HEK293 (cell line): ENCODE measurements around the gene PSPH.
"Not testable (repeated sequence)": the region's sequence is repeated elsewhere in the genome, so short reads cannot be mapped to it uniquely, and the experiment has no call there.

Source experiments
- CTCF ChIA-PET: fragments of 350-600 bp; formaldehyde crosslinking; extraction: SDS; loops from one replicate; lab custom pipeline; 2021; ENCODE audit warnings: antibody characterized with exemption; lab: Yijun Ruan, JAX
- POLR2A ChIA-PET: fragments of 300-600 bp; formaldehyde crosslinking; extraction: SDS; loops from one replicate; lab custom pipeline; 2020; ENCODE audit warnings: antibody characterized with exemption, inconsistent platforms; lab: Yijun Ruan, JAX
- H3K27ac ChIP-seq: fragments of 200-500 bp; sonication (Bioruptor generic); 2 replicates; pipeline ENCODE4 v1.5.1; 2014; ENCODE audit warnings: low read depth, low read length, control low read depth, inconsistent platforms; ENCODE audit errors: extremely low read depth
- H3K36me3 ChIP-seq, 2 experiments: fragments of 200-500 bp in 1 of 2; sonication (Bioruptor generic) in 1 of 2; 1 replicate in 1 of 2; 2 replicates in 1 of 2; pipeline ENCODE4 v1.5.1; 2014 to 2017; ENCODE audit warnings: inconsistent platforms in 2 of 2, low read length in 2 of 2; ENCODE audit not compliant: control insufficient read depth in 2 of 2, insufficient read depth in 1 of 2
- H3K4me1 ChIP-seq: fragments of 200-500 bp; sonication (Bioruptor generic); 2 replicates; pipeline ENCODE4 v1.5.1; 2014; ENCODE audit warnings: mild to moderate bottlenecking, low read length, inconsistent platforms; ENCODE audit not compliant: control insufficient read depth, insufficient read depth
- H3K4me3 ChIP-seq: 2 replicates; pipeline ENCODE4 v1.5.1; 2011; ENCODE audit warnings: low read depth, mild to moderate bottlenecking, control low read depth, low read length, moderate library complexity
- H3K9me3 ChIP-seq: fragments of 200-500 bp; sonication (Bioruptor generic); 2 replicates; pipeline ENCODE4 v1.5.1; 2014; ENCODE audit warnings: low read depth, low read length, inconsistent platforms; ENCODE audit not compliant: control insufficient read depth, insufficient read depth
- RBAK ChIP-seq: fragments of 450-650 bp; formaldehyde crosslinking; IDR thresholded peaks from 2 replicates; pipeline ENCODE4 v1.5.1; 2016; ENCODE audit warnings: missing biosample characterization, missing genetic modification characterization
- TRIM28 ChIP-seq: IDR thresholded peaks from 2 replicates; pipeline ENCODE4 v1.6.1; 2011; ENCODE audit warnings: low read length, control low read depth, borderline replicate concordance
- ZNF16 ChIP-seq: fragments of 450-650 bp; formaldehyde crosslinking; IDR thresholded peaks from 2 replicates; pipeline ENCODE4 v1.5.1; 2016; ENCODE audit warnings: low read depth, missing biosample characterization, missing genetic modification characterization
- ZNF248 ChIP-seq: fragments of 450-650 bp; formaldehyde crosslinking; IDR thresholded peaks from 2 replicates; pipeline ENCODE4 v1.5.1; 2017; ENCODE audit warnings: missing biosample characterization, missing genetic modification characterization
- ZNF335 ChIP-seq: fragments of 450-650 bp; formaldehyde crosslinking; conservative IDR thresholded peaks from 2 replicates; pipeline ENCODE4 v1.5.1; 2016; ENCODE audit warnings: missing biosample characterization, missing genetic modification characterization
- ZNF391 ChIP-seq: fragments of 450-650 bp; formaldehyde crosslinking; IDR thresholded peaks from 2 replicates; pipeline ENCODE4 v1.5.1; 2016; ENCODE audit warnings: low read depth, missing biosample characterization, missing genetic modification characterization, borderline replicate concordance
- ZNF423 ChIP-seq: fragments of 450-650 bp; formaldehyde crosslinking; IDR thresholded peaks from 2 replicates; pipeline ENCODE4 v1.5.1; 2016; ENCODE audit warnings: missing biosample characterization, missing genetic modification characterization
- ZNF626 ChIP-seq: fragments of 450-650 bp; sonication (Bioruptor Pico); formaldehyde crosslinking; IDR thresholded peaks from 2 replicates; pipeline ENCODE4 v1.5.1; 2018; ENCODE audit warnings: missing biosample characterization, missing genetic modification characterization, inconsistent platforms
- ZNF76 ChIP-seq: fragments of 450-650 bp; formaldehyde crosslinking; IDR thresholded peaks from 2 replicates; pipeline ENCODE4; 2016; ENCODE audit warnings: low read depth, missing biosample characterization, missing genetic modification characterization, borderline replicate concordance
- TF ChIP-seq, protein P1 (sequence below): fragments of 450-650 bp; formaldehyde crosslinking; IDR thresholded peaks from 2 replicates; pipeline ENCODE4 v1.5.1; 2016; ENCODE audit warnings: missing biosample characterization, missing genetic modification characterization
- TF ChIP-seq, protein P2 (sequence below): fragments of 450-650 bp; formaldehyde crosslinking; IDR thresholded peaks from 2 replicates; pipeline ENCODE4 v1.5.1; 2016; ENCODE audit warnings: missing biosample characterization, missing genetic modification characterization

The PSPH gene

DNA sequence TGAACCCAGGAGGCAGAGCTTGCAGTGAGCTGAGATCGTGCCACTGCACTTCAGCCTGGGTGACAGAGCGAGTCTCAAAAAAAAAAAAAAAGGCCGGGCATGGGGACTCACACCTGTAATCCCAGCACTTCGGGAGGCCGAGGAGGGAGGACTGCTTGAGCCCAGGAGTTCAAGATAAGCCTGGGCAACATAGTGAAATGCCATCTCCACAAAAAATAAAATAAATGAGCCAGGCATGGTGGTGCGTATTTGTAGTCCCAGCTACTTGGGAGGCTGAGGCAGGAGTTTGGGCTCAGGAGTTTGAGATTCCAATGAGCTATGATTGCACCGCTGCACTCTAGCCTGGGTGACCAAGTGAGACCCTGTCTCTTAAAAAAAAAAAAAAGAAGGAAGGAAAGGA, 18.7 kb downstream of the PSPH start:
- POLR2A ChIA-PET: interaction anchor here (1.0 to 1.1 kb wide), 2 partner anchors 15 to 18 kb away, joined by 3 to 11 read pairs; partner anchors contain the start of genes CCT6A and PSPH
- CTCF ChIA-PET: interaction anchor here (0.5 to 0.6 kb wide), 2 partner anchors 206 to 480 kb away, joined by 3 read pairs; no protein-coding TSS in a partner anchor
- not testable (repeated sequence) for H3K4me3 ChIP-seq, H3K27ac ChIP-seq, H3K4me1 ChIP-seq, H3K9me3 ChIP-seq
- H3K36me3 ChIP-seq: peaks cover 24 to 38% of the 10 kb centered on the region in 2 experiments; a peak in 2 of 3 replicates

DNA sequence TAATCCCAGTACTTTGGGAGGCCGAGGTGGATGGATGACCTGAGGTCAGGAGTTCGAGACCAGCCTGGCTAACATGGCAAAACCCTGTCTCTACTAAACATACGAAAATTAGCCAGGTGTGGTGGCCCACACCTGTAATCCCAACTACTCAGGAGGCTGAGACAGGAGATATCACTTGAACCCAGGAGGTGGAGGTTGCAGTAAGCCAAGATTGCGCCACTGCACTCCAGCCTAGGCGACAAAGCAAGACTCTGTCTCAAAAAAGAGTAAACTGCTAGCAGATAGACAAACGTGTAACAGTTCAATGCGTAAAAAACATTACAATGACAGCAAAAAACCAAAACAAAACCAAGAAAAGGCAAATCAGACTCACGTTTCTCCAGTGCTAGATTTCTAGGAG, 19.7 kb downstream of the PSPH start:
- H3K27ac ChIP-seq, H3K4me3 ChIP-seq, H3K4me1 ChIP-seq, H3K9me3 ChIP-seq, POLR2A ChIA-PET: not testable (repeated sequence)
- peaks cover 31 to 42% of the 10 kb centered on the region in 2 experiments; a peak in 2 of 3 replicates for H3K36me3 ChIP-seq
- CTCF ChIA-PET: interaction anchor here (0.6 kb wide), 1 partner anchor 68 kb away, joined by 5 read pairs; no protein-coding TSS in a partner anchor

DNA sequence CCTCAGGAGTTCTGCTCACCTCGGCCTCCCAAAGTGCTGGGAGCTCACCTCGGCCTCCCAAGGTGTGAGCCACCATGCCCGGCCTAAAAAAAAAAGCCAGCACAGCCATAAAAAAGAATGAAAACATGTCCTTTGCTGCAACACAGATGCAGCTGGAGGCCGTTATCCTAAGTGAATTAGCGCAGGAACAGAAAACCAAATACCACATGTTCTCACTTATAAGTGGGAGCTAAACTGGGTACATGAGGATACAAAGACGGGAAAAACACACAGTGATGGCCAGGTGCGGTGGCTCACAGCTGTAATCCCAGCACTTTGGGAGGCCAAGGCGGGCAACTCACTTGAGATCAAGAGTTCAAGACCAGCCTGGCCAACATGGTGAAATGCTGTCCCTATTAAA, 20.9 kb downstream of the PSPH start:
- ChIA-PET CTCF (no interaction called here), POLR2A (no interaction called here)
- Histone ChIP-seq H3K27ac (no peak overlapping the region), H3K9me3 (no peaks in the 10 kb centered on the region), H3K4me3 (no peak overlapping the region), H3K36me3 (peaks cover 36 to 47% of the 10 kb centered on the region in 2 experiments; a peak in 2 of 3 replicates), H3K4me1 (no peaks in the 10 kb centered on the region)
- TF ChIP-seq, protein P1, sequence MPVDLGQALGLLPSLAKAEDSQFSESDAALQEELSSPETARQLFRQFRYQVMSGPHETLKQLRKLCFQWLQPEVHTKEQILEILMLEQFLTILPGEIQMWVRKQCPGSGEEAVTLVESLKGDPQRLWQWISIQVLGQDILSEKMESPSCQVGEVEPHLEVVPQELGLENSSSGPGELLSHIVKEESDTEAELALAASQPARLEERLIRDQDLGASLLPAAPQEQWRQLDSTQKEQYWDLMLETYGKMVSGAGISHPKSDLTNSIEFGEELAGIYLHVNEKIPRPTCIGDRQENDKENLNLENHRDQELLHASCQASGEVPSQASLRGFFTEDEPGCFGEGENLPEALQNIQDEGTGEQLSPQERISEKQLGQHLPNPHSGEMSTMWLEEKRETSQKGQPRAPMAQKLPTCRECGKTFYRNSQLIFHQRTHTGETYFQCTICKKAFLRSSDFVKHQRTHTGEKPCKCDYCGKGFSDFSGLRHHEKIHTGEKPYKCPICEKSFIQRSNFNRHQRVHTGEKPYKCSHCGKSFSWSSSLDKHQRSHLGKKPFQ (tag by site-specific recombination): no peak
- TF ChIP-seq ZNF16 (tag by site-specific recombination) (no peak), RBAK (tag by site-specific recombination) (no peak)

DNA sequence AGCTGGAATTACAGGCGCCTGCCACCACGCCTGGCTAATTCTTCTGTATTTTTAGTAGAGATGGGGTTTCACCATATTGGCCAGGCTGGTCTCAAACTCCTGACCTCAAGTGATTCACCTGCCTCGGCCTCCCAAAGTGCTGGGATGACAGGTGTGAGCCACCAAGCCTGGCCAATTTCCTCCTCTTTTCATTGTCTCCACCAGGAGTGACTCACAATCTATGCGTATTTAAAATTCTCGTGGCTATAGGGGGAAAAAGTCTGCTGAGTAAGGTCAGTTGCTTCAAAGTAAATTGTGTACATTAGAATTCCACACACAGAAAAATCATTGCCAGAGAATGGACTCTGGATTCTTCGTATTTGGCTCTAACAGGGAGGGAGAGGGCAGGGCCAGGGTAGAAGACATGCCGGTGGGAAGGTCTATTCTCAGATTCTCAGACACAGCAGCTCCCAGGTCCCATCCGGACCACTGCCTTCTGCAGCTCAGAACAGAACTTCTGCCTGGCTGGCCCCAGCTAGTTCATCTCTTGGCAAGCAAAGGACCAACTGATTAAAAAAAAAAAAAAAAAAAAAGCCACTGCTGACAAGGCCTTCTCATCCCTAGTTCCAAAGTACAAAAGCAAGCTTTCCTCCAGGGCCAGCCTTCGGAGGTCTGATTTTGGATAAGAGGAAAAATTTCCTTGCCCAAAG, 22.2 kb downstream of the PSPH start:
- no peak overlapping the region for H3K4me3 ChIP-seq
- no peak overlapping the region for H3K27ac ChIP-seq
- TF ChIP-seq, protein P2, sequence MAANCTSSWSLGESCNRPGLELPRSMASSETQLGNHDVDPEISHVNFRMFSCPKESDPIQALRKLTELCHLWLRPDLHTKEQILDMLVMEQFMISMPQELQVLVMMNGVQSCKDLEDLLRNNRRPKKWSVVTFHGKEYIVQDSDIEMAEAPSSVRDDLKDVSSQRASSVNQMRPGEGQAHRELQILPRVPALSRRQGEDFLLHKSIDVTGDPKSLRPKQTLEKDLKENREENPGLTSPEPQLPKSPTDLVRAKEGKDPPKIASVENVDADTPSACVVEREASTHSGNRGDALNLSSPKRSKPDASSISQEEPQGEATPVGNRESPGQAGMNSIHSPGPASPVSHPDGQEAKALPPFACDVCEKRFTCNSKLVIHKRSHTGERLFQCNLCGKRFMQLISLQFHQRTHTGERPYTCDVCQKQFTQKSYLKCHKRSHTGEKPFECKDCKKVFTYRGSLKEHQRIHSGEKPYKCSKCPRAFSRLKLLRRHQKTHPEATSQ (tag by site-specific recombination): no peak
- no peak for TF ChIP-seq TRIM28
- TF ChIP-seq ZNF391: no peak
- TF ChIP-seq ZNF248: no peak
- TF ChIP-seq ZNF423: no peak
- no peak for TF ChIP-seq ZNF76 (tag by site-specific recombination)
- TF ChIP-seq ZNF626 (tag by site-specific recombination): no peak
- no peak for TF ChIP-seq ZNF335 (tag by site-specific recombination)
- no peaks in the 10 kb centered on the region for H3K9me3 ChIP-seq
- ChIA-PET POLR2A (interaction anchor here (0.8 kb wide), 1 partner anchor 22 kb away, joined by 4 read pairs; the partner anchor contains the start of genes CCT6A and PSPH), CTCF (interaction anchor here (0.6 to 1.2 kb wide), 3 partner anchors 24 to 318 kb away, joined by 3 to 4 read pairs (median 3); no protein-coding TSS in a partner anchor)
- H3K4me1 ChIP-seq: no peaks in the 10 kb centered on the region
- peaks cover 36 to 52% of the 10 kb centered on the region in 2 experiments; a peak in 2 of 3 replicates for H3K36me3 ChIP-seq
